ENCODE measurements around the gene NUPR1.
"Not testable (repeated sequence)": the region's sequence is repeated elsewhere in the genome, so short reads cannot be mapped to it uniquely, and the experiment has no call there.

NUPR1 gene

DNA sequence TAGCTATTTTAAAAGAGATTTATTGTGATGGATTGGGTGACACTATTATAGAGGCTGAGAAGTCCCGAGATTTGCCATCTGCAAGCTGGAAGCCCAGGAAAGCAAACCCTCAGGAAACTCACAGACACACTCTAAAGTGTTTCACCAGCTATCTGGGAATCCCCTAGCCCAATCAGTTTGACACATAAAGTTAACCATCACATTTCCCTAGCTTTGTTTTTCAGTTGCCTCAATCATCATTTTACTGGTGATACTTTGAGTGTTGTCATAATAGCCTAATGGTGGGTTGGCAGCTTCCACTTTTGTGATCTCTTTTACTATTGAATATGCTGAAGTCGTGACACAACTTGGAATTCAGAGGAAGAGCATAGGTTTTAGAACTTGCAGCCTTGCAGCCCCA, 16.8 kb upstream of the NUPR1 start:
- DNase-seq: no peak

DNA sequence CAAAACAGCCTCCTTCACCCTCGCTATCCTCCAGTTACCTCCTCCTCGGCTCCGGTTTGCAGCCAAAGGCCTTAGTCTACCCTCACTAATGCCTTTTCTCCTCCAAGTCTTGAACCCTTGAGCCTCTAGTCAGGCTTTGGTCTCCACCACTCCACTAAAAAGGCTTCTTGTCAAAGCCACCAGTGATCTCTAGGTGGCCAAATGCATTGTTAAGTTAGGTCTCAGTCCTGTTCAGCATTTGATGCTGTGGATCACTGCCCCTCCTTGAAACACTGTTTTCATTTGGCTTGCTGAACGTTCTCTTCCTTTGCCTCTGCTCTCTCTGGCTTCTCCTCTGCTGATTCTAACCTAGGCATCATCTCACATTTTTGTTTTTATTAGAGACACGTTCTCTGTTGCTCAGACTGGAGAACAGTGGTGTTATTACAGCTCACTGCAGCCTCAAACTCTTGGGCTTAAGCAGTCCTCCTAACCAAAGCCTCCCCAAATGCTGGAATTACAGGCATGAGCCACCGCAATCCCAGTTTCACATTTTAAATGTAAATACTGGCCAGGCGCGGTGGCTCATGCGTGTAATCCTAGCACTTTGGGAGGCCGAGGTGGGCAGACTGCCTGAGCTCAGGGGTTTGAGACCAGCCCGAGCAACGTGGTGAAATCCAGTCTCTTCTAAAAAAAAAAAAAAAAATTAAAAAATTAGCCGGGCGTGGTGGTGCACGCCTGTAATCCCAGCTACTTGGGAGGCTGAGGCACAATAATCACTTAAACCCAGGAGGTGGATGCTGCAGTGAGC, 16.1 kb upstream of the NUPR1 start:
- DNase-seq: no peak

DNA sequence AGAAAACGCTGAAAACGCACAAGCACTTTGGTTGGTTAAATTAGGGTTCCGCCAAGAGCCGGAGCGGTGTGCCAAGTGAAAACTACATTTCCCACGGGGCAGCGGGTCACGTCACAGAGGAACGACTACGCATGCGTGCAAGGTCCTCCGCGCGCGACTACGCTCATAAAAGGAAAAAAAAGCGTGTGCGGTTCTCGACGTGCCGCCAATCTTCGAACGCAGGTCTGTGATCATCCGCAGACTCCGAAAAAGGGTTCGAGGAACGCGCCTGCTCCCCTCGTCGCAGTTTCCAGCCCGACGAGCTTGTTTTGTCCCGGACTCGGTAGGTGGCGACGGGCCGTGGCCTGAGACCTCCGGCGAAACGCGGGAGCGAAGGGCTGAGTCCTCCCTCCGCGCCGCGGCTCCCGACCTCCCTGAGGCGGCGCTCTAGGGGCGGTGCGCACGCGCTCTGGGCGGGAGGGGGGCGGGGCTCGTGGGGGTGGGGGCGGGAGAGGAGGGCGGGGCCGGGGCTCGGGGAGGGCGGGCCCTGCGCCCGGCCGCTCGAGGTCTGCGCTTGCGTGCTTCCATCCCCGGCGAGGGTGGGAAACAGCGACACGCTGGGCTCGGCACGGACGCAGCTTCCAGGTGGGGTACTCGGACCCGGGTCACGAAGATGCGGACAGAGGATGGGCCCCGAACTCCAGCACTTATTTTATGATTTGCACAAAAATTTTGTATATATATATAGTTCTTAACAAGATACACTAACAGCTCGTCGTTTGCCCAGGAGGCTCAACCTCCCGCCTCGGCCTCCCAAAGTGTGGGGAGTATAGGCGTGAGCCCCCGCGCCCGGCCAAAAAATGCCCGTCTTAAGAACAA, 15.2 kb upstream of the NUPR1 start, which contains the start of gene SGF29:
SGF29 (plus strand) TSS at position 145 of the 858 bp plus-strand sequence. CDS start 27,150 bp downstream, outside the sequence.
- DNase-seq: peak; percentile 38 to 98 (median 92)

DNA sequence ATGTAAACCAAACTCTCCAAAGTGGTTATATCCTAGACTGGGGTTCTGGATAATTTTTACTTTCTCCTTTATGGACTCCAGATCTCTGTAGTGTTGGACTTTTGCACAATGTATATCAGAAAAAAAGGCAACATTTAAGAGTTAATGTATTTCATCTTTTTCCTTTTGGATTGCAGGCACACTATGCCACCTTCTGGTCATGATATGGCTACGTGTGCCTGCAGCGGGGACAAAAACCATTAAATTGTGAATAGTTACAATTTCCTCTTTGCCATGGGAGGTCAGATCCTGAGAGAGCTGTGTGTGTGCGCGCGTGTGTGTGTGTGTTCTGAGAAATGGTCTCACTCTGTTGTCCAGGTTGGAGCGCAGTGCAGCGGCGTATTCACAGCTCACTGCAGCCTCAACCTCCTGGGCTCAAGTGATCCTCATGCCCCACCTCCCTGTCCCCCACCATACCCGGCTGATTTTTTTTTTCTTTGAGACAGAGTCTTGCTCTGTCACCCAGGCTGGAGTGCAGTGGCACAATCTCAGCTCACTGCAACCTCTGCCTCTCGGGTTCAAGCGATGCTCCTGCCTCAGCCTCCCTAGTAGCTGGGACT, 10.6 kb upstream of the NUPR1 start:
- no peak for DNase-seq

DNA sequence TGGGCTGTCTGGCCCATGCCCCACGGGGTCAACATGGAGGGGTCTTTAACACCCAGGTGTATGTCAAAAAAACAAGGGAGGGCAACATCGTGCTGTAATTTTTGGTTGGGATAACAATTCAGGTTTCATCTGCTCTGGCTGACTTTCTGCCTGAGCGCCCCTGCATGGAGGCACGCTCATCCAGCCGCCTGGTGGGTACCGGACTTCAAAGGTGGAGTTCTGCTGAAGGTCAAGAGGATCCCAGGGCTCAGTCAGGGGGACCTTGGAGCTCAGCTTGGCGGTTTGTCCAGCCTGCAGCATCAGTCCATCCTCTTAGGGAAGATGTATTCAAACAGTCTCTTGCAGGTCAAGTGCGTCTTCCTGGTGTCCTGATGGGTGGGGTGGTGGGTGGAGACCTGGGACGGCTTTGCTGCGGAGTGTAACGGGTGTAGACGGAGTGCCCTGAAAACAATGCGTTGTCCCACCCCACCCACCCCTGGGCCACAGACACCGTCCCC, 9.6 kb upstream of the NUPR1 start:
- DNase-seq: no peak

DNA sequence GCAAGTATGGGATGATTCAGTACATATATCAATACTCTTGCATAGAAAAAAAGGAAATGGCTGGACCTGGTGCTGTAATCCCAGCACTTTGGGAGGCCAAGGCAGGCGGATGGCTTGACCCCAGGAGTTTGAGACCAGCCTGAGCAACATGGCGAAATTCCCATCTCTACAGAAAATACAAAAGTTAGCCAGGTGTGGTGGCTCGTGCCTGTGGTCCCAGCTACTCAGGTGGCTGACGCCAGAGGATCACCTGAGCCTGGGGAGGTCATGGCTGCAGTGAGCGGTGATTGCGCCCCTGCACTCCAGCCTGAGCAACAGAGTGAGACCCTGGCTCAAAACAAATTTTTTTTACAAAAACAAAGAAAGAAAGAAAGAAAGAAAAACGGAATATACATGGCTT, 7.9 kb upstream of the NUPR1 start:
- DNase-seq: no peak

DNA sequence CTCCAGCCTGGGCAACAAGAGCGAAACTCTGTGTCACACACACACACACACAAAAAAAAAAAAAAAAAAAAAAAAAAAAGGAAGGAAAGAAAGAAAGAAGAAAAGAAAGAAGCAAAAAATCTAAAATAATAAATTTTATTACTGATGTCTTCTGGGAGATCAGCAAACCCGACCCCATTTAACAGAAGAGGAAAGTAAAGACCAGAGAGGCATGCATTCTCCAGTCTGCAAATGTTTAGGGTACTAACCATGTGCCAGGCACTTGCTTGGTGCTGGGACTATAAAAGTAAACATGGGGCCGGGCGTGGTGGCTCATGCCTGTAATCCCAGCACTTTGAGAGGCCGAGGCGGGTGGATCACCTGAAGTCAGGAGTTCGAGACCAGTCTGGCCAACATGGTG, 7.2 kb upstream of the NUPR1 start:
- DNase-seq: not testable (repeated sequence)

DNA sequence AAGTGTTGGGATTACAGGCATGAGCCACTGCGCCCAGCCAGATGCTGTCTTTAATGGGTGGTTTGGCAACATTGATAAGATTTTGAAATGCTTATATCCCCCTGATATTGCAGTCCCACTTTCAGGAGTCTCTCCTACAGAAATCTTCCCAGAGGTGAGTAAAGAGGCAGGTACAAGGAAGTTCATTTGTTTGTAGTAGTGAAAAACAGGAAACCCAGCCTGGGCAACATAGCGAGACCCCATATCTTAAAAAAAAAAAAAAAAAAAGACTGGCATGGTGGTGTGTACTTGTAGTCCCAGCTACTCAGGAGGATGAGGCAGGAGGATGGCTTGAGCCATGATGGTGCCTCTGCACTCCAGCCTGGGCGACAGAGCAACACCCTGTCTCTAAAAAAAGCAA, 6.2 kb upstream of the NUPR1 start:
- no peak for DNase-seq

DNA sequence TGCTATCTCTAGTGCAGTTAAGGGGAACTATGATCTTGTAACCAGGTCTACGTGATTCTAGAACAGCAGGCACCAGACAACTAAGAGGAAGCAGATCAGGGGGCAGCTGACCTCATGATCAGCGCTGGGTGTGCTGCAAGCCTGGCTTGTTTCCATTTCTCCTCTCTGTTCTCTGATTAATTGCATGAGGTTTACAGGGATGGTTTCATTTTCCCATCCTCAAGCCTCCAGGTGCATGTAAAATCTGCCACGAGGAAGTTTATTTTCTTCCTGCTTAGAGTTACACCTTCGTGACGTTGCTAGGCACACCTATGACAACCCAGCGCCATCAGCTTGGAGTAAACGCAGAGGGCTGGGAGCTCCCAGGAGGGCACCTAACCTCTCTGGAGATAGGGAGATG, 4.3 kb upstream of the NUPR1 start:
- DNase-seq: peak in 5 of 56 donors; percentile 1 to 9 (median 8)

DNA sequence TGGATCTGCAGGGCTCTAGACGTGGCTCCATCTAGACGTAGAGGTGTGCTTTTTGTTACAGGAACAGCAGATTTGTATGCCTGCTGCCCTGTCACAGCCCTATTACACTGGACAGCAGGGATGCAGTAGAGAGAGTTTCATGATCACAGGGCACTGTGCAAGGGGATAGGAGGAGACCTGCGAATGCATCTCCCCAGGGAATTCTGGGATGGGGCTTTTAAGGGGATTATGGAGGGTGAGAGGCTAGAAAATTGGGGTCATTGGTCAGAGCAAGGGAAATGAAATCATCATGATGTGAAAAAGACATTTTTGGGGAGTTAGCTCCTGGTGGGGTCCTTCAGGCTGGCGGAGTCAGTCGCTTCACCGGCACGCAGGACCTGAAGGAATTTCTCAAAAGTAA, 3.9 kb upstream of the NUPR1 start:
- no peak for DNase-seq

DNA sequence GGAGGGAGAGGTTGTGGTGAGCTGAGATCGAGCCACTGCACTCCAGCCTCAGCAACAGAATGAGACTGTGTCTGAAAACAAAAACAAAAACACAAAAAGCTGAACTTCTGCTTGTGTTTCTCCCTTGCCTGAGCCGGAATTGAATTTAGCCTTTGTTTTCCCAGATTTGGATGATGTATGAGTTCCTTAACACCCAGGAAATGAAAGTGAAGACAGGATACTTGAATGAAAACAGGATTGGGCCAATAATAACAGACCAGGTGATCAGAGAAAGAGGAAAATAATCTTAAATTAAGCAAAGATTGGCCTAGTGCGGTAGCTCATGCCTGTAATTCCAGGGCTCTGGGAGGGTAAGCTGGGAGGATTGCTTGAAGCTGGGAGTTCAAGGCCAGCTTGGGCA, 1.6 kb upstream of the NUPR1 start:
- no peak for DNase-seq

DNA sequence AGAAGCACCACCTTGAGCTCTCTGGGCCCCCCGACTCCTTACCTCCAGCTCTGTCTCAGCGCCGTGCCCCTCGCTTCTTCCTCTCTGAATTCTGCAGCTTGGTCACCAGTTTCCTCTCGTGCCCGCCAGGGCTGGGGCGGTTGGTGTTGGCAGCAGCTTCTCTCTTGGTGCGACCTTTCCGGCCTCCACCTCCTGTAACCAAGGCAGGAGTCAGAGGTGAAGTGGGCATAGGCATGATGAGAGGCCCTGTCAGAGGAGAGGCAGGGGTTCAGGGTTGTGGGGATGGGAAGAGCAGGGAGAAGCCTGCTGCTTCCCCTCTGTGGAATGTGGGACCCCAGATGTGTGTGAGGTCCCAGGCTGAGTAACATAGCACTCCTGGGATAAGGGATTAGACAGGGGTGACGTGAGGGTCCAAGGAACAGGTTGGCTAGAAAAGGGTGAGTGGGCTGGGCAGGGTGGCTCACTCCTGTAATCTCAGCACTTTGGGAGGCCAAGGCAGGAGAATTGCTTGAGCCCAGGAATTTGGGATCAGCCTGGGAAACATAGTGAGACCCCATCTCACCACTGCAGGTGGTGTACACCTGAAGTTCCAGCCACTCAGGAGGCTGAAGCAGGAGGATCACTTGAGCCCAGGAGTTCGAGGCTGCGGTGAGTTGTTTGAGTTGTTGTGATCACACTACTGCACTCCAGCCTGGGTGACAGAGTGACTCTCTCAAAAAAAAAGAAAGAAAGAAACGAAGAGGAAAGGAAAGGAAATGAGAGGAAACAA, 626 bp downstream of the NUPR1 start:
- DNase-seq: peak in 1 of 56 donors; percentile 9

DNA sequence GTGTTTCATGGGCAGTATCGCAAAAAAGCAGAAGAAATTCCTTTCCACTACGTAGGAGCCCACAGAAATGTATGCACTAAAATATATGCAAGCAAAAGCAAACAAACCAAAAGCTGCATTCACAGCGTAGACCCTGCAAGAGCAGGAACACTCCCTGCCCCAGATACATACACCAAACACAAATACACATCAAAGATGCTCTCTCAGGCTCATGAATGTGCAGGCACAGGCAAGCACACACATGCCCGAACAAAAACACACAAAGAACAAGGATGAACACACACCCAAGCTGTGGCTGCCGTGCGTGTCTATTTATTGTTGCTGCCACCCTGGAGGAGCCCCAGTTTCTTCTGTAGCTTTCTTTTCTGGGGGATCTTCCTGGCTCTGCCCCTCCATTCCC, 1.7 kb downstream of the NUPR1 start:
- no peak for DNase-seq

DNA sequence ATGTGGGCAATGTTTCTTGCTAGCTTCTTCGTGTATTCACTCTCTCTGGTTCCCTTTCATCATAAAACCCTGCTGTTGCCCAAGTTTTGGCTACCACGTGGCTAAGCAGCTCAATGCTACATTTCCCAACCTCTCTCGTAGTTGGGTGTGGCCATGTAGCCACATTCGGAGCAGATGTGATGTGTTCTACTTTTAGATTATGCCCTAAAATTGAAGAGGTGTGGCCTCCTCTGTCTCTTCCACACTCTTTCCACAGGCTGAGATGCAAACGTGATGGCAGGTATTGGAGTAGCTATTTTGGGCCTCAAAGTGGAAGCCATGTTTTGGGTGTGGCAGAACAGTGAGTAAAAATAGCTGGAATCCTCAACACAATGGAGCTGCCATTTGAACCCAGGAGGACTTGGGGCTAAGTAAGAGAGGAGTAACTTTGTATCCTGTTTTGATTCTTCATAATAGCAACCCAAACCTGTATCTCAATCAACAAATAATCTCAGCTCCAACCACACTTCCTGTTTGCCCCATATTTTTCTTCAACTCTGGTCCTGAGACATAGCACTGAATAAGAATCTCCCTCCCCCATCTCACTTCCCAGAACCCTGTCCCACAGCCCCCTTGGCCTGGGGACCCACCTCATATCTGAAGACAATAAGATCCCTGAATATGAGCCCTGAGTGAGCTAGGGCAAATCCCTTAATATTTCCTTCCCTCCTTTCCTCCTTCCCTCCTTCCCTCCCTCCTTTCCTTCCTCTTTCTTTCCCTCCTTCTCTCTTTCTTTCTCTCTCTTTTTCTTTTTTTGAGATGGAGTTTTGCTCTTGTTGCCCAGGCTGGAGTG, 4.0 kb downstream of the NUPR1 start:
- peak in 1 of 56 donors; percentile 20 for DNase-seq

DNA sequence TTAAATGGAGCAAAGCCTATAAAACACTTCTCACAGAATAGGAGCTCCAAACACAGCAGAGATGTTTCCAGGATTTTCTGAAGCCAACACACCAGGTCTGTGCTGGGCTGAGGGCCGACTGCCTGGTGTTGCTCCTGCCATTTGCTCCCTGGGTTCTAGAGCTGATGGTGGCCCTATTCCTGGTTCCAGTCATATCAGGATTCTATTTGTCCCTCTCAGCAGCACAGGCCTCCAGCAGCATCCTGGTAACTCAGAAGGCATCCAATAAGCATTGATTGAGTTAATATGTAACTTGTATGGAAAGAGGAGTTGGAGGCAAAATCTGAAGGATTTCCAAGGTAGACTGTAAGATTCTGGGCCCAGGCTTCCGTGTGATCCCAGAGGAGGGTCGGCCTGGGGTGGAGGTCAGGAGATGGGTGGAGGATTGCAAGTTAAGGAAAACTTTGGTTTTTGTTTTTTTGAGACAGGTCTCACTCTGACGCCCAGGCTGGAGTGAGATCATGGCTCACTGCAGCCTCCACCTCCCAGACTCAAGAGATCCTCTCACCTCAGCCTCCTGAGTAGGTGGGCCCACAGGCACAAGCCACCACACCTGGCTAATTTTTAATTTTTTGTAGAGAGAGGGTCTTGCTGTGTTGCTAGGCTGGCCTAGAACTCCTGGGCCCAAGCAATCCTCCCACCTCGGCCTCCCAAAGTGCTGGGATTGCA, 5.7 kb downstream of the NUPR1 start:
- no peak for DNase-seq

DNA sequence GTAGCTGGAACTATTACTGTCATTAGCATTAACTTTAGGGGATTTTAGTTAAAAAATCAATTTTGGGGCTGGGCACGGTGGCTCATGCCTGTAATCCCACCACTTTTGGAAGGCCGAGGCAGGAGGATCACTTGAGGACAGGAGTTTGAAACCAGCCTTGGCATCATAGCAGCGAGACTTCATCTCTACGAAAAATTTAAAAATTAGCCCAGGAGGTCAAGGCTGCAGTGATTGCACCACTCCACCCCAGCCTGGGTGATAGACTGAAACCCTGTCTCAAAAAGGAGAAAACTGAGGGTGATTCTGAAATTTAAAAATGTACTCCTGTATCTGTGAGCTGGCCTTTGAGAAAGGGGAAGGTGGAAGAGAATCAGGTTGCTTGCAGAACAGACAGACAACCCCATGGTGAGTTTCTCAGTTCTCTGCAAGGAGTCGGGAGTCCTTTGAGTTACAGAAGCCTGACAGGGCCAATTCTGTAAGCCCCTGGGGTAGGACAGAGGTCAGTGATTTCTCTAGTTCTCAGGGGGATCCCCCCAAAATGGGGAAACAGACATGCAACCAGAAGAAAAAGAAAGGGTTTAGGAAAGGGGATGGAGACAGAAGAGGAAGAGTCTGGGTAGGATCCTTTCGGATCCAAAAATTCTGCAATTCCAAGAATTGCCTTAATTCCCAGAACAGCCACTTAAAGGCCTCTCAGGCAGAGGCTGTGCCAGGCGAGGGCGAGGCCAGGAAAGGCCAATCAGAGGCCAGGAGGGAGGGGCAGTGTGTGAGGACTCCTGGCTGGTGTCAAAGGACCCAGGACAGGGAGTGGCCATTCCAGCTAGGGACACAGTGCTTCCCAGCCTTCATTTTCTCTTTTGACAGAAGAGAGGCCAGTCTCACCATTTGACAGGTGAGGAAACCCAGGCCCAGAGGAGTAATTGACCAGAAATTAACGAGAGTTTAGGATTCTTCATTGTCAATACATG, 6.7 kb downstream of the NUPR1 start:
- peak in 5 of 56 donors; percentile 2 to 41 (median 17) for DNase-seq

DNA sequence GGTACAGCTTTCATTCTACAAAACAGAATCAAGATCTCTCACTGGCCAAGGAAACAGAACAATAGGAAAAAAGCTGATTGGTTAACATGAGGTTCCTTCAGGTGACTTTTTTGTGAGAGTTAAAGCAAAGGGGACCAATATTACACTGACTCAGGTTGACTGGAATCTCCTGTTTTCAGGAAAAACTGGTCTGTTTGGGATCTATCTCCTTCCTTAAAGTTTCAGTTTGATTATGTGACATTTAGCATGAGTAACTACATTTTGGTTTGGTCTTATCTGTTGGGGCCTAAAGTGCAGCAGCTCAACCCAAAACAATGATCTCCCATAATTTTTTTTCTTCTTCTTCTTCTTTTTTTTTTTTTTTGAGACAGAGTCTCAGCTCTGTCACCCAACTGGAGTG, 9.7 kb downstream of the NUPR1 start:
- no peak for DNase-seq

DNA sequence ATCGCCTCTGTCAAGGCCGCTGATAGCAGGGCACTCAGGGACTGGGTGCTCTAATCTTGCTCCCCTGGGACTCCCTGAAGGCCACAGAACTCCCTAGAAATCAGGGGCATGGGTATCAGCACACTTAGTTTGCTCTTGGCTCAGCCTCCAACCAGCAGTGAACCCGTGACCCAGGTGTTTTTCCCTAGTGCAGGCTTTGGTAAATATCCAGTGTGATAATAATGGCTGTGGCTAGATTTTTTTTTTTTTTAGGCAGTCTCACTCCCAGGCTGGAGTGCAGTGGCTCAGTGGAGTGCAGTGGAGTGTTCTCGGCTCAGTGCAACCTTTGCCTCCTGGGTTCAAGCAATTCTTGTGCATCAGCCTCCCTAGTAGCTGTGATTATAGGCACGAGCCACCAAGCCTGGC, 10.3 kb downstream of the NUPR1 start:
- DNase-seq: no peak

Measured in nucleus accumbens (tissue), 56 donors.